ENCODE measurements around the gene CNOT3.
"Not testable (repeated sequence)": the region's sequence is repeated elsewhere in the genome, so short reads cannot be mapped to it uniquely, and the experiment has no call there.

CNOT3 gene

DNA sequence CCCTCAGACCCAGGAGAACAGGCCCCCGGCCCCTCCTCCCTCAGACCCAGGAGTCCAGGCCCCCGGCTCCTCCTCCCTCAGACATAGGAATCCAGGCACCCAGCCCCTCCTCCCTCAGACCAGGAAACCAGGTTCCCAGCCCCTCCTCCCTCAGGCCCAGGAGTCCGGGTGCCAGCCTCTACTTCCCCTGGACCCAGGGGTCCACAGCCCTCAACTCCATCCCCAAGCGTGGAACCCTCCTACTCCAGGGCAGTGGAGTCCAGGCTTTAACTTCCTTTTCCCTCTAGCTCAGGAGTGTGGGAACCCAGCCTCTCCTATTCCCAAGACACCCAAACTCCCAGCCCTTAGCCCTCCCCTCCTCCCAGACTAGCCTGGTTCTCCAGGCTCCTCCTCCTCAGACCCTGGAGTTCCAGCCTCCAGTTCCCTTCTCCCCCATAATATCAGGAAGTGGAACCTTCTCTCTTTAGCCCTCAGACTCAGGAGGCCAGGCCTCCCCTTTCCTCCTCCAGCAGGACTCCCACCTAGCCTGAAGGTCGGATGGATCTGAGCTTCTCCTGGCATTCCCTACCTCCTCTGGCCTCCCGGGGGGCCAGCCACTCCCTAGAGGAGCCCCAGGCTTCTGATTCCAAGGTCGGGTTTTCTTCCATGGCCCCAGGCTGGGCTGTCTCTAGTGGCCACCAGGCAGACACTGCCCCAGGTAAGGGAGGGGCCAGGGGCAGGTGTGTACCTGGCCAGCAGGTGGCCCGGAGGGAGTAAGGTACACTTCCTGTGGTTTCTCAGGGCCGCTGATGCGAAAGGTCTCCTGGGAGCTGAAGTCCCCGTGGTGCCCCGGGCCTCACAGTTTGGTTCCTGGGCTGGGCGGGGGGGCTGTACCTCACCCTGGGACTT lies 35.2 kb downstream of the CNOT3 start, which contains the start of gene TMC4:
Gene TMC4 (minus strand): TSS at position 690 of the 888 bp plus-strand sequence. CDS start 43 bp downstream, at position 647.
- DNase-seq, result no peak

- DNase-seq, result no peak
Measured at GRCh38 chr19:54173359-54173699, 35.8 kb downstream of the CNOT3 start.

DNA sequence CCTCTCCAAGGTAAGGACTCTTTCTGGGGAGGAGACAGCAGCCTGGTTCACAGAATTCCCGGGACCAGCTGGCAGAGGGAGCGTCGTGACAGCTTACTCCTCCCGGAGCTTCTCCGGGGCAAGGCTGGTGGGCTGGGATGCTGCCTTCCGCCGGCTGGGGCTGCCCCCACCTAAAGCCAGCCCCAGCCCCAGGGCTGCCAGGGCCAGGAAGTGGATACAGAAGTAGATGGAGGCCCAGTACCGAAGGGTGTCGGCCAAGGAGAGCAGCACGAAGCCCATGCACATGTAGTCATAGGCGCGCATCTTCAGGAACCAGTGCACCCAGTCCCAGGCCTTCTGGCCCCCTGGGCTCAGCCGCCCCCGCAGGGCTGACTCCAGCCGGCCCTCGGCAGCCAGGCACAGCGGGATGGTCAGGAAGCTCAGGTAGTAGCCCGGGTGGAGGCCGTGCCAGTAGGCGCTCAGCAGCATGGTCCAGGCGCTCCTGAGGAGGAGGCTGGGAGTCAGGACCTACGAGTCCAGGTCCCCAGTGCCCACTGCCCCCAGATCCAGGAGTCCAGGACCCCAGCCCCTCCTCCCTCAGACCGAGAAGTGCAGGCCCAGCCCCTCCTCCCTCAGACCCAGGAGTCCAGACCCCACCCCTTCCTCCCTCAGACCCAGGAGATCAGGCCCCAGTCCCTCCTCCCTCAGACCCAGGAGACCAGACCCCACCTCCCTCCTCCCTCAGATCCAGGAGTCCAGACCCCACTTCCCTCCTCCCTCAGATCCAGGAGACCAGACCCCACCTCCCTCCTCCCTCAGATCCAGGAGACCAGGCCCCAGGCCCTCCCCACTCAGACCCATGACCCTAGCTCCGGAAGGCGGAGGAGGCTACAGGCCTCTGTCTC lies 36.6 kb downstream of the CNOT3 start:
- DNase-seq, result no peak

GRCh38 chr19:54178581-54179261 lies 41.2 kb downstream of the CNOT3 start:
- DNase-seq, result peak; percentile 22

- no peak for DNase-seq
Measured at GRCh38 chr19:54179262-54179852, 41.8 kb downstream of the CNOT3 start.

- peak; percentile 17 for DNase-seq
Measured at GRCh38 chr19:54179921-54180461, 42.4 kb downstream of the CNOT3 start.

DNA sequence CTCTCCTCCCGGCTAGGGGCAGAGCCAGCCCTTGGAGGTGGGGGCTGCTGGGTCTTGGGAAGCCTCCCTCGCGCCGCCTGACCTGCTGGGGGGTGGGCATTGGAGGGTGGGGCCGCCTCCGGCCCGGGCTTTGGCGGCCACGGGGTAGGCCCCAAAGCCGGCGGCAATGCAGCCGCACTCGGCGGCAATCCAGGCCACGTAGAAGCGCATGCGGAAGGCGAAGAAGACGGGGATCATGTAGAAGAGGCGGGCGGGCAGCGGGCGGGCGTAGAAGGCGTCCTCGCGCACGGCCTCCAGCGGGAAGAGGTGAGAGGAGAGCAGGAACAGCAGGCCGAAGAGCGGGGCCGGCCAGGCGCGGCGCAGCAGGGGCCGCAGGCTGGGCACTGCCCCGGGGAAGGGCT lies 43.1 kb downstream of the CNOT3 start:
- DNase-seq, result no peak

GRCh38 chr19:54181894-54182293 lies 44.3 kb downstream of the CNOT3 start:
- DNase-seq, result not testable (repeated sequence)

DNA sequence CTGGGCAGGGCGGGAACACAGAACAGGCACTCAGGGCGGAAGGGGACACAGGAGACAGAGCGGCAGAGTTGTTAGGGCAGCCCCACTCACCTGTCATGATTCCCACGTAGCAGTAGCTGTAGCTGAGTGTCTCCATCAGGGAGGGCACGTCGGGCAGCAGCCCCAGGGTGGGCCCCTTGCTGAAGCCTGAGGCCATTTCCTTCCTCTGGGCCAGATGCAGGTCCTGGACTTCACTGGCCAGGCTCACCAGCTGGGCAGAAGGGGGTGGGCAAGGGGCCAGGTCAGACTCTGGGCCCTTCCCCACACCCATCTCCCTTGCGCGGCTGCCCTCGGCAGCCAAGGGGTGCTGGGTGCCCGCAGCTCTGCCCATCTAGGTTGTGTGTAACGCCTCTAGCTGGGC lies 45.9 kb downstream of the CNOT3 start:
- DNase-seq, result no peak

DNA sequence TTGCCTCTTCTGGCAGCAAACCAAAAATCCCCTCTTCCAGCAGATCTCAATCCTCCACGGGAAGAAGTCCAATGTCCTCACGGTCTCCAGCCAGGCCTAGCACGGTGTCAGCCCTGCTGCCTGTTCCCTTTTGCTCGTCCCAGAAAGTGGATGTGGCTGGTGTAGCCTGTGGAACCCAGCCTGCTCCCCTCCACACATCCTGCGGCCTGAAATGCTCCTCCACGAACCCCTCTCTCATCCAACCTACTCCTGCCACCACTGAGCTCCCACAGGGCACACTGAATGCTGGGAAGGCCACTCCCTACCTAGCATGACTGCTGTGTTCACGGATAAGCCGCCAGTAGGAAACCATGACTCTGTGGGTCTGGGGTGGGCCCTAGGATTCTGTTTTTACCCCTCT lies 48.8 kb downstream of the CNOT3 start:
- DNase-seq, result no peak

- no peak for DNase-seq
Measured at GRCh38 chr19:54186934-54187381, 49.4 kb downstream of the CNOT3 start.

GRCh38 chr19:54188215-54188871 lies 50.8 kb downstream of the CNOT3 start:
- no peak for DNase-seq

- no peak for DNase-seq
Measured at GRCh38 chr19:54189145-54189734, 51.7 kb downstream of the CNOT3 start, which contains the start of gene MBOAT7. TSS of gene MBOAT7 (minus strand) at chr19:54189580. CDS start at chr19:54188508, 1,072 bp downstream.

- DNase-seq, result peak; percentile 100
Measured at GRCh38 chr19:54189735-54190502, 52.4 kb downstream of the CNOT3 start.

DNA sequence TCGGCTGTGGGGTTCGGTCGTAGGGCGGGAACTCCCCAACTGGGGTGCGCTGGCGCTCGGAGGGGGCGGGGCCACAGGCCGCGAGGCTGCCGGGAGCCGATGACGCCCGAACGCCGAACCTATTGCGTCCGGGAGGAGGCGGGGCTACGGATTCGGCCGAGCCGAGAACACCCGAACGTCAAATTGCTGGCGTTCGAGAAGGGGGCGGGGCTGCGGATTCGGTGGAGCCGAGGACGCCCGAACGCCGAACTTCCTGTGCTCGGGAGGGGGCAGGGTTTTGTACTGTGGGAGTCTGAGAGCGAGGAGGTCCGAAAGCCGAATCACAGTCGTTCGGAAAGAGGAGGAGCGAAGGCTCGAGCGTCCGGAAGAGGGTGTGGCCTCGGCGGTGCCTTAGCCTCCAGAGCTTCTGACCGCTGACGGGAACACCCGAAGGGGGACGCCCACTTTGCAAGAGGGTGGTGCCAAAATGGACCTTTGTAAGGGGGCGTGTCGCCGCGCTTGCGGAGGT lies 53.0 kb downstream of the CNOT3 start:
- peak; percentile 99 for DNase-seq

DNA sequence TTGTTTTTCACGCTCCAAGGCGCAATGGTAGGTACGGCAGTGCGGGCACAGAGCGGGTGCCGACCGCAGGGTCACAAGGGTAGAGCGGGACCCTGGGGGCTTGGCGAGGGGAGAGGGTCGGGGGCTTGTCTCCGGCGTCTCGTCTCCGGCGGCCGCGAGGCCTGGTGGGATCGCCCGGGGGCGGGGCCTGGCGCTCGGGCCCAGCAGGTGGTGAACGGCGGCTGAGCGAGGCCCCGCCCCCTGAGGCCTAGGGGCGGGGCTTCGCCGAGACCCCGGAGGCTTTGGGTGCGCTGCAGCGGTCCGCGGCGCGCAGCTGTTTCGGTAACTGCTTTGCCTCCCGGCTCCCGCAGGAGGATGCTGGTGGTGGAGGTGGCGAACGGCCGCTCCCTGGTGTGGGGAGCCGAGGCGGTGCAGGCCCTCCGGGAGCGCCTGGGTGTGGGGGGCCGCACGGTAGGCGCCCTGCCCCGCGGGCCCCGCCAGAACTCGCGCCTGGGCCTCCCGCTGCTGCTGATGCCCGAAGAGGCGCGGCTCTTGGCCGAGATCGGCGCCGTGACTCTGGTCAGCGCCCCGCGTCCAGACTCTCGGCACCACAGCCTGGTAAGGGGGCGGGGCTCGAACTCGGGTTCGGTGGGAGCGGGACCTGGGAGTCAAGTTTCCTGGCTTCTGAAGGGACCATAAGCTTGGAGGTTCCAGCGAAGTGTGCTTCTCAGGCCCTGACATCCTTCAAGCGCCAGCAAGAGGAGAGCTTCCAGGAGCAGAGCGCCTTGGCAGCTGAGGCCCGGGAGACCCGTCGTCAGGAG lies 53.6 kb downstream of the CNOT3 start, which contains the start of gene TSEN34:
Gene TSEN34 (plus strand): TSS at position 298 of the 800 bp plus-strand sequence. CDS start 57 bp downstream, at position 355.
- DNase-seq, result peak; percentile 85

DNA sequence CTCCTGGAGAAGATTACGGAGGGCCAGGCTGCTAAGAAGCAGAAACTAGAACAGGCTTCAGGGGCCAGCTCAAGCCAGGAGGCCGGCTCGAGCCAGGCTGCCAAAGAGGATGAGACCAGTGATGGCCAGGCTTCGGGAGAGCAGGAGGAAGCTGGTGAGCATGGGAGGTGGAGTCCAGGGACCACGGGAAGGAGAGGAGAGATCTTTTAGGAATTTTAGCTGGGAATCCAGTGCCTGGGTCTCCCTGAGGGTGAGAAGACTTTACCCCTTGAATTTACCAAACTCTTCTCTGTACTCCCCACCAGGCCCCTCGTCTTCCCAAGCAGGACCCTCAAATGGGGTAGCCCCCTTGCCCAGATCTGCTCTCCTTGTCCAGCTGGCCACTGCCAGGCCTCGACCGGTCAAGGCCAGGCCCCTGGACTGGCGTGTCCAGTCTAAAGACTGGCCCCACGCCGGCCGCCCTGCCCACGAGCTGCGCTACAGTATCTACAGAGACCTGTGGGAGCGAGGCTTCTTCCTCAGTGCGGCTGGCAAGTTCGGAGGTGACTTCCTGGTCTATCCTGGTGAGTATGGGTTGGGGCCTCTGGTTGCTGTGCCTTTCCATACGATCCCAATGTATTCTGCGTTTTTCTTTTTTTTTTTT lies 54.4 kb downstream of the CNOT3 start:
- DNase-seq, result no peak

GRCh38 chr19:54193011-54193410 lies 55.4 kb downstream of the CNOT3 start:
- no peak for DNase-seq

GRCh38 chr19:54194463-54194862 lies 56.9 kb downstream of the CNOT3 start:
- not testable (repeated sequence) for DNase-seq

Measured in midbrain (tissue), 1 donor.